ENCODE data around the gene ANKRD31.

Gene ANKRD31

GRCh38 chr5:75045071-75045470 lies 191.6 kb downstream of the ANKRD31 start:
- H3K27me3 ChIP-seq (ENCODE audit: control insufficient read depth, insufficient read depth, low read length, poor library complexity, severe bottlenecking) = no peaks in the 10 kb centered on the region
- H3K4me1 ChIP-seq (ENCODE audit: control insufficient read depth, insufficient read depth, low read length) = no peaks in the 10 kb centered on the region
- no peaks in the 10 kb centered on the region for H3K36me3 ChIP-seq (ENCODE audit: control insufficient read depth, insufficient read depth, low read length)
- H3K9me3 ChIP-seq (ENCODE audit: control insufficient read depth, low read length) = no peaks in the 10 kb centered on the region
- H3K4me3 ChIP-seq (ENCODE audit: insufficient read depth, low read depth, low read length) = no peak overlapping the region
- WGBS, 2 experiments = 92 to 96% methylated on average over 1 of the region's 2 CpGs
- no peak overlapping the region for H3K27ac ChIP-seq (ENCODE audit: insufficient read depth, low read depth, low read length, poor library complexity, severe bottlenecking)

- WGBS, 2 experiments = 94% methylated on average over 7 of the region's 7 CpGs
- Histone ChIP-seq H3K4me1 (ENCODE audit: control insufficient read depth, insufficient read depth, low read length) (no peaks in the 10 kb centered on the region), H3K4me3 (ENCODE audit: insufficient read depth, low read depth, low read length) (no peak overlapping the region), H3K36me3 (ENCODE audit: control insufficient read depth, insufficient read depth, low read length) (no peaks in the 10 kb centered on the region), H3K27me3 (ENCODE audit: control insufficient read depth, insufficient read depth, low read length, poor library complexity, severe bottlenecking) (no peaks in the 10 kb centered on the region), H3K9me3 (ENCODE audit: control insufficient read depth, low read length) (no peaks in the 10 kb centered on the region), H3K27ac (ENCODE audit: insufficient read depth, low read depth, low read length, poor library complexity, severe bottlenecking) (no peak overlapping the region)
Measured at GRCh38 chr5:75044406-75044805, 192.3 kb downstream of the ANKRD31 start.

- 95 to 96% methylated on average over 7 of the region's 7 CpGs for WGBS, 2 experiments
- no peaks in the 10 kb centered on the region for H3K9me3 ChIP-seq (ENCODE audit: control insufficient read depth, low read length)
- no peaks in the 10 kb centered on the region for H3K27me3 ChIP-seq (ENCODE audit: control insufficient read depth, insufficient read depth, low read length, poor library complexity, severe bottlenecking)
- no peak overlapping the region for H3K27ac ChIP-seq (ENCODE audit: insufficient read depth, low read depth, low read length, poor library complexity, severe bottlenecking)
- no peaks in the 10 kb centered on the region for H3K36me3 ChIP-seq (ENCODE audit: control insufficient read depth, insufficient read depth, low read length)
- no peaks in the 10 kb centered on the region for H3K4me1 ChIP-seq (ENCODE audit: control insufficient read depth, insufficient read depth, low read length)
- H3K4me3 ChIP-seq (ENCODE audit: insufficient read depth, low read depth, low read length) = no peak overlapping the region
Measured at GRCh38 chr5:75043633-75044264, 192.9 kb downstream of the ANKRD31 start.

- Histone ChIP-seq H3K9me3 (ENCODE audit: control insufficient read depth, low read length) (no peaks in the 10 kb centered on the region), H3K4me3 (ENCODE audit: insufficient read depth, low read depth, low read length) (no peak overlapping the region), H3K27ac (ENCODE audit: insufficient read depth, low read depth, low read length, poor library complexity, severe bottlenecking) (no peak overlapping the region), H3K4me1 (ENCODE audit: control insufficient read depth, insufficient read depth, low read length) (no peaks in the 10 kb centered on the region), H3K36me3 (ENCODE audit: control insufficient read depth, insufficient read depth, low read length) (no peaks in the 10 kb centered on the region), H3K27me3 (ENCODE audit: control insufficient read depth, insufficient read depth, low read length, poor library complexity, severe bottlenecking) (no peaks in the 10 kb centered on the region)
- WGBS, 2 experiments = 100% methylated on average over 1 of the region's 1 CpG
Measured at GRCh38 chr5:75042522-75042921, 194.2 kb downstream of the ANKRD31 start.

GRCh38 chr5:75040973-75041372 lies 195.7 kb downstream of the ANKRD31 start:
- Histone ChIP-seq H3K36me3 (ENCODE audit: control insufficient read depth, insufficient read depth, low read length) (no peaks in the 10 kb centered on the region), H3K27me3 (ENCODE audit: control insufficient read depth, insufficient read depth, low read length, poor library complexity, severe bottlenecking) (no peaks in the 10 kb centered on the region), H3K27ac (ENCODE audit: insufficient read depth, low read depth, low read length, poor library complexity, severe bottlenecking) (no peak overlapping the region), H3K4me3 (ENCODE audit: insufficient read depth, low read depth, low read length) (no peak overlapping the region), H3K4me1 (ENCODE audit: control insufficient read depth, insufficient read depth, low read length) (no peaks in the 10 kb centered on the region), H3K9me3 (ENCODE audit: control insufficient read depth, low read length) (no peaks in the 10 kb centered on the region)
- WGBS, 2 experiments = 82 to 86% methylated on average over 4 of the region's 4 CpGs

- Histone ChIP-seq H3K27me3 (ENCODE audit: control insufficient read depth, insufficient read depth, low read length, poor library complexity, severe bottlenecking) (no peaks in the 10 kb centered on the region), H3K4me3 (ENCODE audit: insufficient read depth, low read depth, low read length) (no peak overlapping the region), H3K4me1 (ENCODE audit: control insufficient read depth, insufficient read depth, low read length) (no peaks in the 10 kb centered on the region), H3K36me3 (ENCODE audit: control insufficient read depth, insufficient read depth, low read length) (no peaks in the 10 kb centered on the region), H3K27ac (ENCODE audit: insufficient read depth, low read depth, low read length, poor library complexity, severe bottlenecking) (no peak overlapping the region), H3K9me3 (ENCODE audit: control insufficient read depth, low read length) (no peaks in the 10 kb centered on the region)
- 83 to 85% methylated on average over 2 to 4 of the region's 4 CpGs for WGBS, 2 experiments
Measured at GRCh38 chr5:75037106-75037505, 199.6 kb downstream of the ANKRD31 start.

GRCh38 chr5:75034137-75034739 lies 202.4 kb downstream of the ANKRD31 start:
- Histone ChIP-seq H3K36me3 (ENCODE audit: control insufficient read depth, insufficient read depth, low read length) (no peaks in the 10 kb centered on the region), H3K27me3 (ENCODE audit: control insufficient read depth, insufficient read depth, low read length, poor library complexity, severe bottlenecking) (no peaks in the 10 kb centered on the region), H3K27ac (ENCODE audit: insufficient read depth, low read depth, low read length, poor library complexity, severe bottlenecking) (no peak overlapping the region), H3K9me3 (ENCODE audit: control insufficient read depth, low read length) (no peaks in the 10 kb centered on the region), H3K4me1 (ENCODE audit: control insufficient read depth, insufficient read depth, low read length) (no peaks in the 10 kb centered on the region), H3K4me3 (ENCODE audit: insufficient read depth, low read depth, low read length) (no peak overlapping the region)
- WGBS, 2 experiments = 93 to 94% methylated on average over 6 of the region's 6 CpGs

- Histone ChIP-seq H3K9me3 (ENCODE audit: control insufficient read depth, low read length) (no peaks in the 10 kb centered on the region), H3K4me3 (ENCODE audit: insufficient read depth, low read depth, low read length) (no peak overlapping the region), H3K4me1 (ENCODE audit: control insufficient read depth, insufficient read depth, low read length) (no peaks in the 10 kb centered on the region), H3K27me3 (ENCODE audit: control insufficient read depth, insufficient read depth, low read length, poor library complexity, severe bottlenecking) (no peaks in the 10 kb centered on the region), H3K27ac (ENCODE audit: insufficient read depth, low read depth, low read length, poor library complexity, severe bottlenecking) (no peak overlapping the region), H3K36me3 (ENCODE audit: control insufficient read depth, insufficient read depth, low read length) (no peaks in the 10 kb centered on the region)
- 0 to 71% methylated on average over 1 to 3 of the region's 3 CpGs for WGBS, 2 experiments
Measured at GRCh38 chr5:75031366-75031765, 205.3 kb downstream of the ANKRD31 start.

GRCh38 chr5:75028090-75028489 lies 208.6 kb downstream of the ANKRD31 start:
- 95% methylated on average over 3 of the region's 3 CpGs for WGBS, 2 experiments
- no peaks in the 10 kb centered on the region for H3K36me3 ChIP-seq (ENCODE audit: control insufficient read depth, insufficient read depth, low read length)
- H3K4me1 ChIP-seq (ENCODE audit: control insufficient read depth, insufficient read depth, low read length) = no peaks in the 10 kb centered on the region
- no peaks in the 10 kb centered on the region for H3K9me3 ChIP-seq (ENCODE audit: control insufficient read depth, low read length)
- no peak overlapping the region for H3K4me3 ChIP-seq (ENCODE audit: insufficient read depth, low read depth, low read length)
- H3K27ac ChIP-seq (ENCODE audit: insufficient read depth, low read depth, low read length, poor library complexity, severe bottlenecking) = no peak overlapping the region
- no peaks in the 10 kb centered on the region for H3K27me3 ChIP-seq (ENCODE audit: control insufficient read depth, insufficient read depth, low read length, poor library complexity, severe bottlenecking)

GRCh38 chr5:75023368-75024159 lies 213.1 kb downstream of the ANKRD31 start:
- Histone ChIP-seq H3K27ac (ENCODE audit: insufficient read depth, low read depth, low read length, poor library complexity, severe bottlenecking) (no peak overlapping the region), H3K4me3 (ENCODE audit: insufficient read depth, low read depth, low read length) (no peak overlapping the region), H3K9me3 (ENCODE audit: control insufficient read depth, low read length) (no peaks in the 10 kb centered on the region), H3K4me1 (ENCODE audit: control insufficient read depth, insufficient read depth, low read length) (no peaks in the 10 kb centered on the region), H3K27me3 (ENCODE audit: control insufficient read depth, insufficient read depth, low read length, poor library complexity, severe bottlenecking) (no peaks in the 10 kb centered on the region), H3K36me3 (ENCODE audit: control insufficient read depth, insufficient read depth, low read length) (no peaks in the 10 kb centered on the region)
- 91 to 92% methylated on average over 7 to 9 of the region's 9 CpGs for WGBS, 2 experiments

Data from ectodermal cell (in vitro differentiated cells).